SK-N-MC (cell line): ENCODE measurements around the gene ZSCAN12.

ENCODE experiments used
- EZH2 ChIP-seq: fragments of 200-600 bp; sonication (generic); IDR thresholded peaks from one replicate; pipeline ENCODE4 v1.6.1; 2017; ENCODE audit warnings: antibody characterized with exemption
- FOXP2 ChIP-seq: optimal IDR thresholded peaks from 2 replicates; pipeline ENCODE3; 2011; ENCODE audit warnings: mild to moderate bottlenecking, moderate library complexity; ENCODE audit not compliant: insufficient read depth; ENCODE audit errors: extremely low read length, control extremely low read depth
- POLR2AphosphoS5 ChIP-seq: IDR thresholded peaks from 2 replicates; pipeline ENCODE4 v1.6.1; 2012; ENCODE audit warnings: mild to moderate bottlenecking, low read depth, low read length, borderline replicate concordance

DNA sequence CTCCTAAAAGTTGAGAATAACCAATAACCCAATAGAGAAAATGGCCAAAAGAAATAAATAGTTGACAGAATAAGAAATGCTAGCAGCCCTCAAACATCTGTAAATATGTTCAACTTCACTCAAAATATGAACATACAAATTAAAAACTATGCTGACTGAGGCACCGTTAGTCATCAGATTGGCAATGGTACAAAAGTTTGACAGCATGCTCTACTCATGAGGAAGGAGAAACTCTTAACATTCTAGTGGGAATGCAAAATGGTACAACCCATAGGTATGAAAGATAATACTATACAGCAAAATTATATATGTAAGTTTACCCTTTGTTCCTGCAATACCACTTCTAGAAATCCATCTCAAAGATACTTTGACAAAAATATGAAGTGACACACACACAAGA is 1.6 kb upstream of the ZSCAN12 start:
- TF ChIP-seq POLR2AphosphoS5 (no peak), EZH2 (no peak), FOXP2 (no peak)
